C4-2B (cell line): ENCODE data around the gene TET3.

ENCODE experiments used
- CTCF ChIP-seq: fragments of 450-650 bp; conservative IDR thresholded peaks from 2 replicates; pipeline ENCODE4 v1.5.1; 2017; ENCODE audit warnings: mild to moderate bottlenecking
- ZFX ChIP-seq: fragments of 450-650 bp; IDR thresholded peaks from 2 replicates; pipeline ENCODE4 v1.6.1; 2017

GRCh38 chr2:73999881-74000597 lies 15.3 kb downstream of the TET3 start:
- no peak for TF ChIP-seq CTCF
- no peak for TF ChIP-seq ZFX
